ENCODE measurements around the gene EML4. TPM values are rescaled to one million over a fixed set of nuclear protein-coding genes. Genes with fewer than 3 reads are reported as not detected.

The EML4 gene
- total RNA-seq, 2 donors from 2014 or later = 4.4 to 9.3 TPM

- no peak for DNase-seq (ENCODE audit: low spot score)
- H3K27me3 ChIP-seq = no peaks in the 10 kb centered on the region
- no peaks in the 10 kb centered on the region for H3K9me3 ChIP-seq
- H3K4me3 ChIP-seq = no peak overlapping the region
- H3K4me1 ChIP-seq = no peaks in the 10 kb centered on the region
- H3K27ac ChIP-seq = no peak overlapping the region
- TF ChIP-seq CTCF (IDR thresholded peaks at IDR 0.05) = no peak
- H3K36me3 ChIP-seq = no peaks in the 10 kb centered on the region
Measured at GRCh38 chr2:42241517-42241916, 72.4 kb downstream of the EML4 start.

- DNase-seq (ENCODE audit: low spot score) = no peak
- Histone ChIP-seq H3K36me3 (no peaks in the 10 kb centered on the region), H3K27me3 (no peaks in the 10 kb centered on the region), H3K4me1 (no peaks in the 10 kb centered on the region), H3K27ac (no peak overlapping the region), H3K9me3 (no peaks in the 10 kb centered on the region), H3K4me3 (no peak overlapping the region)
- no peak for TF ChIP-seq CTCF (IDR thresholded peaks at IDR 0.05)
Measured at GRCh38 chr2:42243297-42243696, 74.1 kb downstream of the EML4 start.

GRCh38 chr2:42244520-42244919 is 75.4 kb downstream of the EML4 start:
- Histone ChIP-seq H3K4me1 (peaks cover 0 to 5% of the 10 kb centered on the region in 2 donors), H3K27me3 (no peaks in the 10 kb centered on the region), H3K36me3 (no peaks in the 10 kb centered on the region), H3K4me3 (no peak overlapping the region), H3K9me3 (no peaks in the 10 kb centered on the region), H3K27ac (no peak overlapping the region)
- no peak for DNase-seq (ENCODE audit: low spot score)
- TF ChIP-seq CTCF (IDR thresholded peaks at IDR 0.05) = no peak

GRCh38 chr2:42245396-42245795 is 76.2 kb downstream of the EML4 start:
- H3K4me1 ChIP-seq = peaks cover 0 to 14% of the 10 kb centered on the region in 2 donors
- no peak overlapping the region for H3K27ac ChIP-seq
- no peaks in the 10 kb centered on the region for H3K27me3 ChIP-seq
- DNase-seq (ENCODE audit: low spot score) = no peak
- H3K9me3 ChIP-seq = no peaks in the 10 kb centered on the region
- H3K36me3 ChIP-seq = no peaks in the 10 kb centered on the region
- H3K4me3 ChIP-seq = no peak overlapping the region
- no peak for TF ChIP-seq CTCF (IDR thresholded peaks at IDR 0.05)

- Histone ChIP-seq H3K27me3 (no peaks in the 10 kb centered on the region), H3K27ac (no peak overlapping the region), H3K4me1 (peaks cover 0 to 14% of the 10 kb centered on the region in 2 donors), H3K9me3 (no peaks in the 10 kb centered on the region), H3K36me3 (no peaks in the 10 kb centered on the region), H3K4me3 (no peak overlapping the region)
- no peak for TF ChIP-seq CTCF (IDR thresholded peaks at IDR 0.05)
- DNase-seq (ENCODE audit: low spot score) = no peak
Measured at GRCh38 chr2:42246562-42246961, 77.4 kb downstream of the EML4 start.

GRCh38 chr2:42248846-42249245 is 79.7 kb downstream of the EML4 start:
- no peak for TF ChIP-seq CTCF (IDR thresholded peaks at IDR 0.05)
- Histone ChIP-seq H3K4me1 (peaks cover 0 to 14% of the 10 kb centered on the region in 2 donors), H3K27ac (peak overlapping the region in 1 of 2 donors; percentile 57), H3K27me3 (no peaks in the 10 kb centered on the region), H3K36me3 (no peaks in the 10 kb centered on the region), H3K9me3 (no peaks in the 10 kb centered on the region), H3K4me3 (no peak overlapping the region)
- no peak for DNase-seq (ENCODE audit: low spot score)
